Medulla oblongata (tissue), 1 donor: ENCODE measurements around the gene SV2C.
"Not testable (repeated sequence)": the region's sequence is repeated elsewhere in the genome, so short reads cannot be mapped to it uniquely, and the experiment has no call there.

Source experiments
- DNase-seq: peaks from one replicate; pipeline ENCODE4 v3.0.0-alpha.2; 2015; ENCODE audit errors: extremely low spot score

The SV2C gene

DNA sequence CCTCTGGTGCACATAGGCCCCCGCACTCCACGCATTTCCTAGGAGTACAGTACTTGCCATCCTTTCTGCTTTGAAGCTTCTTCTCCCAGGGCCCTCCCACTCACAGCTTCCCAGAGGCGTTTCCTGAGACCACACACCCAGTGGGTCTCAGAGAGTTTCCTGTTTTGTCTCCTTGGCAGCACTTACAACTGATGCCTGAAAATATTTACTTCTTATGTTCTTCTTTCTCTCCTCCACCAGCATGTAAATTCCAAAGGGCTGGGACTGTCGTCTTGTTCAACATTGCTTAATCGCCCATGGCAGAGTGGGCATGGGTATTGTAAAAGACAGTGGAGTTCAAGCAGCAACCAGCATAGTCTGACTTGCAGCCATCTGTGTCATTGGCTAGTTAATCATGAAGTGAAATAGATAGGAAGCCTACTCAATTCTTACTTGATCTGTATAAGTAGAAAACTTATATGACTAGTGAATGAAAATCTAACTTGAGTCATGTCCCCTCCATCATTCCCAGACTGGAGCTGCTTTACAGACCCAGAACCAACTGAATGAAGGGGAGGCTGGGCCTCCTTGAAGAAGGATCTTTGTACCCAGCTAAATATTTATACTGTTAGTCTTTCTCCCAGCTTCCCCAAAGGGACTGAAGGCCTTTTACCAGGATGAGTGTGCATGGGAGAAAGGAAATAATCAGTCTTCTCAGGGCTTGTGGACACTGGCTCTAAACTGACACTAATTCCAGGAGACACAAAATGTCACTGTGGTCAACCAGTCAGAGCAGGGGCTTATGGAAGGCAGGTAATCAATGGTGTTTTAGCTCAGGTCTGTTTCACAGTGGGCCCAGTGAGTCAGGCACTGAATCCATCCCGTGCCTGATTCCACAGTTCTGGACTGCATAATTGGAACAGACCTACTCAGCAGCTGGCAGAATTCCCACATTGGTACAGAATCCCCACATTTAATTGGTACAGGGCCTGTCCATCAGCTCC is 116.4 kb downstream of the SV2C start:
- no peak for DNase-seq

DNA sequence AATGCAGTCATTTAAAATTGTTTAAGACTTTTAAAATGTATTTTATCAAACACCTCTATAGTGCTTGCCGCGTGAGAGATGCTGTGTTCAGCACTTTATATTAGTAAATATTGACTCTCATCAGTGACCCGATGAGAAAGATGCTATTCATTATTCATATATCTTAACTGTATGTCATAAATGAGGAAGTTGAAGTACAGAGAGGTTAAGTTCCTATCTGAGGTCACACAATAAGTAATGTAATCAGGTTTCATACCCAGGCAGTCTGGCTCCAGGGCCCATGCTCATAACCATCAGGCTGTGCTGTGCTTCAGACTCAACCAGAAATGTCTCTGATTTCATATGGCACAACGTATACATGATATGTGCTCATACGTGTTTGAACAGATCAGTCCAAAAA is 119.0 kb downstream of the SV2C start:
- DNase-seq, result no peak

DNA sequence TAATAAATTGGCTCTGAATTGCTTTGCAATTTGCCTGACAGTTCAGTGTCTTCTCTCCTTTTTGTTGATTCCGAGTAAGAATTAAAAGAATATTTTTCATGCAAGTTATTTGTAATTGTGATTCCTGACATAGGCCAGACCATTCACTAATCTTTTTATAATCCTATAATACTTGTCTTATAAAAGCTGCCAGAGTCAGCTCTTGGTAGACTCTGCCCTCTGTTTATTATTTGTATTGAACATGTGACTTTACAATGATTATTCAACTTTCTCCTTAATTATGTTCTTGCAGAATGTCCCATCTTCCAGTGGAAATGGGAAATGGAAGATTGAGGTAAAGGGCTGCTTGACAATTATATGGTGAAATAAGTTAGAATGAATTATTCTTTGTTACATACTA is 121.0 kb downstream of the SV2C start:
- no peak for DNase-seq

DNA sequence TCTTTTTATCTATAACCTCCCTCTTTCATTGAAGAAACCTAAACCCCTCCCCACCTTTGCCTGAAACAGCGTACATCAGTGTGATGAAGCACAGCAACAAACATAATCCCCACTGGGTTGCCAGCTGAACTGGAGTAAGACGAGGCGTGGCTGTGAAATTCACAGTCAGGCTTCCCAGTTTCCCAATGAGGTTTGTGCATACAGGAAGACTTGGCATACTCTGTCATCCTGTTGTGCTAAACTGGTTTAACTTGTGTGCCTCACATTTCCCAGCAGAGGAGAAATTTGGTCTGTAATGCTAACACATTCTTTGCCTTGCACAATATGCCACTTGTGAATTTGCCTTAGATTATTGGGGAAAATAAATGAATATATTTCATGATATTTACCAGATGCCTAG is 121.5 kb downstream of the SV2C start:
- no peak for DNase-seq

DNA sequence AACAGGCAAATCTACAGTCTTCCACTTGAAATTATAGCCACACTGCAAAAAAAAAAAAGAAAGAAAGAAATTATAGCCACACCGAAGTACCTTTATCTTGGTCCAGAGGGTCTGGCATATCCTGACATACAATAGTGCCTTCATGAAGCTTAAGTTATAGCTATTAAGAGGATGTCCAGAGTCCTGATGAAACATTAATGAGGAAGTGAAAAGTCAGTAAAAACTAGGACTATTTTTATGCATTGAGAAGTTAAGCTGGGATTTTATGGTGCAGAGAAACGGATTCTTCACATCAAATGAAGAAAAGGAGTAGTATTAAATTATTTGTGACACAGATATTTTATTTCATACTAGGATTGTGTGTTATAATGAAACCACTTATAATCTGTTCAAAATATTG is 123.9 kb downstream of the SV2C start:
- DNase-seq, result no peak

DNA sequence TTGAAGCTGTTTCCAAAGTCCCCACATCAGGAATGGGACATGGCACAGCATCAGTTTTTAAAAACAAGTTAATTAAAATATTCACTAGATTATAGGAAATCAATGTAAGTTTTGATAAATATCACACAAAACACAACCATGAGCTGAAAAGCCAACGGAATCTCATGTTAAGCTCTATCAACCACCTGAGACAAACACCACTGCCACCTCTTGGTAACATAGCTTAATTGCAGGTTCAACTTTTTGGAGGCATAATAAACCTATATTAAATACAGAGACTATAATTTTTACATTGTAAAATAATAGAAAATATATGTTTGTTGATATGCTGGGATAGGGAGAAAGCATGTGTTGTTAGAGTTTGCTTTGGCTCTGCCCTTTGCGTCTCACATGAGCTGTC is 126.1 kb downstream of the SV2C start:
- DNase-seq, result no peak

DNA sequence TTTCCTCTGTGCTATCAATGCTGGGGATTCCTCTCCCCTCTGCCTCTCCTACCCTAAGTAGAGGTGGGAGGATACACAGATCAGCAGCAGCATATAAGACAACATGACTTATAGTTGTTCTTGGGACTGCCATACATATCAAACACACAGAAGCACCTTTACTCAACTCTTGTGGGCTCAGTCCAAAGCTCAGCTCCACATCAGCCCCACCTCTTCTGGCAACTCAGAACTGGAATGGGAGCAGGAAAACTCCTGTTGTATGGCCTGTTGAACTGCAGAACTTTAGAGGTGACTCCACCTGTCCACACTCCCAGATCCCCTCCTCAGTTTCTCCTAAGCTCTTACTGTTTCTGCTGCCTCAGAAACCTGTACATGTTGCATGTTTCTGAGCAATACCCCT is 127.8 kb downstream of the SV2C start:
- no peak for DNase-seq

DNA sequence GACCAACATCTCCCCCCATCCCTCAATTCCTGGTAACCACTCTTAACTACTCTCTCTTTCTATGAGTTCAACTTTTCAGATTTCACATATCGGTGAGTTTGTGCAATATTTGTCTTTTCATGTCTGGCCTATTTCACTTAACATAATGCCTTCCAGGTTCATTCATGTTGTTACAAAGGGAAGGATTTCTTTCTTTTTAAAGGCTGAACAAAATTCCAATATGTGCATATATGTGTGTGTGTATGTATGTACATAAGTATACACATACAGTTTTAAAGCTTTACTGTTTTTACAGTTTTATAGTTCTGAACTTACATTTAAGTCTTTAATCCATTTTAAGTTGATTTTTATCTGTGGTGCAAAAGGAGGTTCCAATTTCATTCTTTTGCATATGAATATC is 130.7 kb downstream of the SV2C start:
- no peak for DNase-seq

DNA sequence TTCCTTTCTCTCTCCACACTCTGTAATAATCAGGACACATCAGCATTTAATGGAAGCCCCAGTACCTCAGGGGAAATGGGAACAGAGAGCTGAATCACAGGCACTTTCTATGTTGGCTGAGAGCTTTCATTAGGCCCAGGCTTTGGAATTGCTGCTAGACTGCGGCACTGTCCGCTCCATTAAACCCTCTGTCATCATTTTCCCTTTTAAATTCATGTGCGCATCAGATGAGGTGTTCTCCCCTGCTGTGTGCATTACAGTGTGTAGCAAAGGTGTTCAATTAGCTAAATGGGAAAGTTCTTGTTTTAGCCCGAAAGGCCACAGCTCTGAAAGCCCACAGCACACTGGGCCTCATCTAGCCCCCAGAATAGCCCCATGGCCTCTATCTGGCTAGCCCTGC is 133.6 kb downstream of the SV2C start:
- DNase-seq, result no peak

DNA sequence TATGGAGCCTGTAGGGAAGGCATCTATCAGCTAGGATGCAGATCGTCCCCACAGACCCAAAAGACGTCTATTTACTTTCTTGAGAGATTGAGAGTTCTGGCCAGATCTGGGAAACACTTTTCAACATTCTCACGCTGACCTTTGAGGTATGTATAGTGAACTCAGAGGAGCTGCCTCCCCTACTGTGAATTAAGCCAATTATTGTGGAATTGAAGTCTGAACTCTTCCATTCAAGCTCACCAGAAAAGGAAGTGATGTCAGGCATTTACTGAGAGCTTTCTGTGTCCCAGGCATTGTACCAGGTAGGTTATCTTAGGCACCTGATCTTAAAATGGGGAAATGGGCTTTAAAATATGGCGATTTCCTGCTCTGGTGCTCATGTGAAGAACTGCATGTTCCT is 136.5 kb downstream of the SV2C start:
- no peak for DNase-seq

DNA sequence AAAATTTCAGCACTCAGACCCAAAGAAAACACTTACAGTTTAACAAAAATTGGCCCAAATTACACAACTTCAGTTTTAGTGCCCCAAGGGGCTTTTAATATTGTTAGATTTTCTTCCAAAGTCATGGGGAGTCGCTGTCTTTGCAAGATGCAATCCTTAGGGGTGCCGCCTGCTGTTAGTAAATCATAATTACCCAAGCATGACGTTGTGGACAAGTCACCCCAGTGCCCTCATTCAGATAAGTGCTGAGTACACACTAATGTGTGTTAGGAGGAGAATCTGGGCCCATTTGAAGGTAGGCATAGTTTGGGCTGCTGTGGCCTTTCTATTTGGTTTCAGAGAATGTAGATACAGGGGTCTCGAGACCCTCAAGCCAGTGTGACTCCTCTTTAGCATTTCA is 138.1 kb downstream of the SV2C start:
- no peak for DNase-seq

DNA sequence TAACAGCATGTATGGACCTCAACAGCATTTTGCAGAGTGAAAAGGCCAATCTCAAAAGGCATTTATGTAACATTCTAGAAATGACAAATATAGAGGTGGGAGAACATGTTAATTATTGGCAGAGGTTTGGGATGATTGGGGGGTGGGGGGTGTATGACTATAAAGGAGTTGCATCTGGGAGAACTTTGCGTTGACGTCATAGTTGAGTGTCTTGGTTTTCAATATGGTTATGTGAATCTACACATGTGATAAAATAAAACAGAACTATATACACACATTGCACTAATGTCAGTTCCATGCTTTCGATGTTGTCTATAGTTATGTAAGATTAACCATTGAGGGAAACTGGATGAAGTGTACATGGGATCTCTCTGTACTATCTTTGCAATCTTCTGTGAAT is 139.1 kb downstream of the SV2C start:
- DNase-seq, result no peak

DNA sequence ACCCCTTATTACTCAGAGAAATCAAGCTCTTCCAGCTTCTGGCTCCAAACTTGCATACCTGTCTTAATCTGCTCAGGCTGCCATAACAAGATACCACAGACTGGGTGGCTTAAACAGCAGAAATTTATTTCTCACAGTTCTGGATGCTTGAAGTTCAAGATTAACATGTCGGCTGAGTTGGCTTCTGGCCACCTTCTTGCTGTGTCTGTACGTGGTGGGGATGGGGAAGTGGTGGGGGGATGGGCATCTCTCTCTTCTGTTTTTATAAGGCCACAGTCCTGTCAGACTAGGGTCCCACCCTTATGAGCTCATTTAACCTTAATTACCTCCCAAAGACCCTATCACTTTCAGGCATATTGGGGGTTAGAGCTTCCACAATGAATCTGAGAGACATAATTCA is 140.5 kb downstream of the SV2C start:
- DNase-seq, result no peak

DNA sequence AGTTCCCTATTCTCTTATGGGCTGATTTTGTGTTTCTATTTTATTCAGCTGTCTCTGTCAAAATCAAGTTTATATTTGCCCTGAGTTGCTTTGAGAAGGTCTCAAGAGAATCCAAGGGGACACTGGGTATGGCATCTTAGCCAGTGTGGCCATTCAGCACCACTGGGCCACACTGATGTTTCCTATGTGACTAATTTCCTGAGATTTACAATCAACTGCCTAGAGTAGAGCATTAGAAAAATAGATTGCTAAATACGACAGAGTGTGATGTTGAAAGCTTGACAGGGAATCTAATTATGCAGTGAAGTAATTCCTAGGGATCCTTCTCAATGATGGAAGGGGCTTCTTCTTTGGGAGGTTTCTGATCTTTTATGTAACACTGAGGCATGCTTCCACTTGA is 141.7 kb downstream of the SV2C start:
- DNase-seq, result no peak

DNA sequence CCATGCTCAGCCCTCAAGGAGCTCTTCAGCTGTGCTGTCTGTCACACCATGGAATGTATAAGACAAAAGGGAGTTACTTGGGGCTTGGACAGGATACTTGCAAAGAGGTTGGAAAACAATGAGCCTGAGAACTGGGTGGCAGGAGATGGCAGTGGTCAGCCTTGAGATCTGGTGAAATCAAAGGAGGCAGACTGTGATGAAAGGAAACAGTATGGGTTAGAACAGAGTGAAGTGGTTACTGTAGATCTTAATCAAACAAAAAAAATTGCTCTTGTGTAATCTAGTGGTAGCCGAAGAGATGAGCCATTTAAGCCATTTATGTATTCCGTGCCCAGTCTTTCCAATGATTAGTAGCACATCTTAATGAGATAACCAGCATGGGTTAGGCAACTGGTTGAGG is 142.2 kb downstream of the SV2C start:
- DNase-seq, result no peak

DNA sequence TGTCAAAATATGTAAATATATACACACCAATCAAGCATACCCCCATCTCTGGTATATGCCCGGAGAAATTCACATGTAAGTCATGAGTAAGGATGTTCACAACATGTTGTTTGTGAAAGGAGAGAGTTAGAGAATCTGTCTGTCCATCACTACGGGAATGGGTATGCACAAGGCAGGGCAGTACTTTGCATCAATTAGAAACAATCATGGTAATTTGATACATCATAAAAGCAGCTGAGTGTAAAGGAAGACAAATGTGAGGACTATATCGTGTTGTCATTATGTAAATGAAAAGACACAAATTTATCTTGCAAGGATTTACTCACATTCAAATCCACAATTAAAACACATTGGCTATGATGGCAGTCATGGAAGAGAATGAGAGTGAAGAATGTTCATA is 146.7 kb downstream of the SV2C start:
- no peak for DNase-seq

DNA sequence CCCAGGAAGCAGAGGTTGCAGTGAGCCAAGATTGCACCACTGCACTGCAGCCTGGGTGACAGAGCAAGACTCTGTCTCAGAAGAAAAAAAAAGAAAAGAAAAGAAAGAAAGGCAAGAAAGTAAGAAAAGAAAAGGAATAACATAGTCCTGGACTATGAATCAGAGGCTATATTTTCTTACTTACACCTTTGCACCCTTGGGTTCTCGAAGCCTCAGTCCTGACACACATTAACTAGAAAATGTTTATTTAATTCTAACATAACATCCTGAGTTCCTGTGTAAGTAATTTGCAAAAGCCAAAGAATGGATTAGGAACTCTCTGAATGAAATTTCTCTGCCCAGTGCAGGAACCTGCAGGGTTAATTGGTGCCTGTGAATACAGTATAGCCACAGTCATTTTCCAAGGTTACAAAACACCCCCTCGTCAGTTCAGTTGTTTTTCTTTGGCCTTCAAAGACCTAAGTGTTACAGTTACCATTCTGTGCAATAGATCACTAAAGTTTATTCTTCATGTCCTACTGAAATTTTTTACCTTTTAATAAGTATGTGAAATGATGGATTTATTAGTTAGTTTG is 147.6 kb downstream of the SV2C start:
- DNase-seq, result no peak

DNA sequence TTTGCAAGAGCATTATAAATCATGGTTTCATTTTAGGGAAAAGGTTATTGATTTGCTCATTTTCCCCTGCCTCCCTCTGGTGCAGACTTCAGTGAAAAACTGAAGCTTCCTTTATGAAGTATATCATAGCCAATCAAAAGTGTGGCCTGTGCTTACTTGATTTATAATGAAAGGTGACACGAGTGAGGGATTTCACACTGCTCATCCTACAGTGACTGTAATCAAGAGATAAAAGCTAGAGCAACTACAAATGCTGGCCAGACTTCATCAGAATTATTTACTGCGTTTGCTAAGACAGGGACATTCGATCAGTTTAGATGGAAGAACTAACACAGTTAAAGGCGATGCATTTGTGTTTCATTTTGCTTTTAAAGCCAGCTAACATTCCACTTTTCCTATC is 151.5 kb downstream of the SV2C start:
- DNase-seq, result no peak

DNA sequence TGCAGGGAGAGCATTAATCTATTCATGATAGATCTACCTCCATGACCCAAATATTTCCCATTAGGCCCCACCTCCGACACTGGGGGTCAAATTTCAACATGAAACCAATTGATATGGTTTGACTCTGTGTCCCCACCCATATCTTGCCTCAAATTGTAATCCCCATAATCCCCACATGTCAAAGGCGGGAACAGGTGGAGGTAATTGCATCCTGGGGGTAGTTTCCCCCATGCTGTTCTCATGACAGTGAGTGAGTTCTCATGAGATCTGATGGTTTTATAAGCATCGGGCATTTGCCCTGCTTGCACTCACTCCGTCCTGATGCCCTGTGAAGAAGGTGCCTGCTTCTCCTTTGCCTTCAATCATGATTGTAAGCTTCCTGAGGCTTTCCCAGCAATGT is 153.5 kb downstream of the SV2C start:
- no peak for DNase-seq

DNA sequence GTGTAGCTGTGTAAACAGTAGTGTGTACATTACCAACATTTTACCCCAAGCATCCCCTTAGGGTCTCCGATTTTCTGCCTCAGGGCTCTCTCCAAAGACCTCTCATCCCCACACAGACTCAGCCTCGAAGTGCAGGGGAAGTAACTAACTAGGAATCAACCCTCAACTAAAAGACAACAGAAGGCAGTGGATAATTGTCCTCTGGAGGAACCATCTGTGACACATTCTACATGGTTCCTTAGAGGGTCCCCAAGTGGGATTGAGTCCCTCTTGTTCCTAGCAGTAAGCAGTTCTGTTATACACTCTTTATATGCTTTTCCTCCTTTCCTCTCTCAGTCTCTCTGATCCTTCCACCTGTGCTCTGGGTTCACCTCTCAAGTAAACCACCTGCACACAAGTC is 157.2 kb downstream of the SV2C start:
- no peak for DNase-seq

DNA sequence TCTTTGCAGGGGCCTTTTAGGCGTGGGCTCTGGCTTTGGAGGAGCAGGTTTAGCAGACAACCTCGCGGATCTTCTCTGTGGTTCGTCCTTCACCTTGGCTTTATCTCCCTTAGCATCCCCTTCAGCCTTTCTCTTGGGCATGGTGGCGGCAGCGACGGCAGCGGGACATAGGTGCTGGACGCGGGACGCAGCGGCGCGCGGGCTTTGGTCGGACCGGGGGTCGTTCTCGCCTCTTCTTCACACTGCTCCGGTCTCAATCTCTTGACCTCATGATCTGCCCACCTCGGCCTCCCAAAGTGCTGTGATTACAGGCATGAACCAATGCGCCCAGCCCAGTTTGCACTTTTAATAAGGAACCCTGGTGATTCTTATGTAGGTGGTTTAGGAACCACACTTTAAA is 159.0 kb downstream of the SV2C start:
- not testable (repeated sequence) for DNase-seq

DNA sequence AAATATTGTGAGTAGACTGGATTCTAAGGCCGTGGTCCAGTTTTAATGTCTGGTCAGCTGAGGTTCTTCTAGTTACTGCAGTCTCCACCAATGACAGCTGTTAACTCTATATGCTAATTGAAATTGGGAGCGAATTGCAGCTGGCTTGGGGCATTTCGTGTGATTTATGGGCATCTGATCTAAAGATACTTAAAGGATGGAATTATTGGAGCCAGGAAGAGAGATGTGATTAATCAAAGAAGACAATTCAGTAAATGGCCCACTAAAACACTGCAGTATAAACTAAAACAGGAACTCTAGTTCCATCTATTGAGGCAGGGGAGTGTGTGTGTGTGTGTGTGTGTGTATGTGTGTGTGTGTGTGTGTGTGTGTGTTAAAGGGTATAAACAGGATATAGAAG is 162.4 kb downstream of the SV2C start:
- DNase-seq, result no peak

DNA sequence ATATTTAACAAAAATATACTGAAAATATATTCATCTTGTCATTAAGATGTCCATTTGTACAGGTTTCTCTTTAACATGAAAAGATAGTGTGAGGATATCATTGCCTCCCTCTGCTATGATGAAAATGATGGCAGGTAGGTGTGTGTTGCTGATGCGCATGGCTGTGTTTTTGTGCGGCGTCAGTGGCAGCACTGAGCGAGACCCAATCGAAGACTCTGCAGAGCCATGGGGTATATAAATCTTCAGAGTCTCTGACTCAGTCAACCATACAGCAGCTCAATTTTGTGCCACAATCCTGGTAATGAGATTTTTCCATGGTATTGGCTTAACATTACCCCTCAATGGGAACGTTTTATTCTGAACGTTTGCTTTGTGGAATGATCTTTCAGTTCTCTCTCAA is 166.4 kb downstream of the SV2C start:
- DNase-seq, result no peak

DNA sequence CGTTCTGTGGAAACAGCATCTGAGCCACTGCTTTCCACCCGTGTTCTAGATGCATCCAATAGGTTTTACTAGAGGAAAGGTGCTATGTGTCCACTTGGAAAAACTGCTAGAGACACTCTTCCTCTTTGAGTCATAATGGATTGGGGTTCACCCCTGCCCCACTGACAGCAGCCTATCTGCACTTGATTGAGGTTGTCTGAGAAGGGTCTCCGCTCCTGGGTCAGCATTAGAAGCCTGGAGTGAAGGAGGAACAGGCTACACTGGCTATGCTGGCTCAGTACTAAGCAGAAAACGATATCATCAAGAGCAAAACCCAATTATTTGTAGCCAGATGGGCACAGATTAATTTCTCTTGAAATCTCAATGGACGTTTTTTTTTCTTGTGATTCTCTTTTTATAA is 167.3 kb downstream of the SV2C start:
- DNase-seq, result no peak
